Measurements from ENCODE around the gene CCDC158. TPM values are rescaled to one million over a fixed set of nuclear protein-coding genes. Genes with fewer than 3 reads are reported as not detected.

Gene CCDC158
- total and polyA plus RNA-seq, 2 of the 4 experiments (the other 2 are of a cell fraction), result not detected

DNA sequence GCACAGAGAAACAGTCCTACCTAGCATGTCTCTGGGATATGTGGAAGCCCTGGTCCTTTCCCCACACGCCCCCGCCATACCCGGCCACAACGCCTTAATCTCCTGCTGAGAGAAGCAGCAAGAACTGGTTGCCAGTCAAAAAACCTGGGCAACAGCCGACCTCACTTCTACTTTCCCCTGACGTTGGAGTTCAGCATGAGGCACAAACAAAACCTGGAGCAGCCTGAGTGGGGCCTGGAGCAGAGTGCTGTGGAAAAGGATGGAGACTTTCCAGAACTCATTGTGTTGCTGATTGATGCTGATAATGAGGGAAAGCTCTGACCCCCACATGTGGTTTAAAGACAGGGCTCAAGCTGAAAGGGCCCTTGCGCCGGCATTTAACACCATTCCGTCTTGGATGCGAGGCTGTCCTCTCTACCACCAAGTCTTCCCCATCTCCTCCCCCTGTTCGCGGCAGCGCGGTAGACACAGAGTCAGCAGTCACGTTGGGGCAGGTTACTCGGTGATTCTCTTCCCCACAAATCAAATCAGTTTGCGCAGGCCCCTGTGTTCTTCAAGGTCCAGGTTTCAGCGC lies 666 bp downstream of the CCDC158 start:
- intact Hi-C loops (cut with micrococcal nuclease) (no loop called here), in situ Hi-C loops (cut with MboI; ENCODE audit: low sequenced_read_pairs) (no loop called here), dilution Hi-C loops (cut with HindIII; ENCODE audit: low sequenced_read_pairs, unreplicated experiment) (no loop called here)
- Histone ChIP-seq H2BK5ac (ENCODE audit: low read depth, low read length, poor library complexity, severe bottlenecking) (no peak overlapping the region), H4K5ac (ENCODE audit: low read depth, low read length) (no peak overlapping the region), H2AK5ac (ENCODE audit: low read depth, low read length) (no peak overlapping the region), H3K27me3 (ENCODE audit: control insufficient read depth, insufficient read depth, low read length) (peaks cover 43% of the 10 kb centered on the region), H4K8ac (ENCODE audit: low read depth in 2 of 2, low read length in 2 of 2) (no peak overlapping the region), H3K9ac (ENCODE audit: low read depth, low read length) (no peak overlapping the region), H3K9me3 (ENCODE audit: control insufficient read depth, insufficient read depth, low read length) (no peaks in the 10 kb centered on the region; the same call in 1 of the 2 replicates), H3K18ac (ENCODE audit: low read depth, low read length) (no peak overlapping the region), H3K4ac (ENCODE audit: low read depth, low read length) (no peak overlapping the region), H3K56ac (ENCODE audit: extremely low read depth, insufficient read depth, low read length) (no peak overlapping the region), H3K14ac (replicated peaks; ENCODE audit: low read depth, low read length) (no peak overlapping the region), H3K79me1 (ENCODE audit: low read depth in 1 of 2, low read length in 2 of 2) (no peaks in the 10 kb centered on the region), H2BK120ac (ENCODE audit: low read depth, low read length) (no peak overlapping the region), H2AFZ (replicated peaks; ENCODE audit: low read length, poor library complexity) (peak overlapping the region; percentile 87), H3K4me3 (ENCODE audit: insufficient read depth, low read depth, low read length) (no peak overlapping the region), H2AK9ac (replicated peaks; ENCODE audit: low read depth, low read length, poor library complexity) (no peak overlapping the region), H4K91ac (ENCODE audit: insufficient read depth, low read depth, low read length) (no peak overlapping the region), H2BK15ac (ENCODE audit: low read depth, low read length) (no peak overlapping the region), H2BK20ac (ENCODE audit: low read depth, low read length) (no peak overlapping the region), H3K4me2 (ENCODE audit: low read depth, low read length) (no peak overlapping the region; the same call in 1 of the 2 replicates), H3K9me1 (ENCODE audit: insufficient read depth, low read length) (no peaks in the 10 kb centered on the region), H3K23ac (ENCODE audit: low read depth, low read length) (no peak overlapping the region), H3K36me3 (ENCODE audit: control insufficient read depth, insufficient read depth, low read length) (no peaks in the 10 kb centered on the region), H4K20me1 (ENCODE audit: insufficient read depth, low read length) (no peaks in the 10 kb centered on the region), H3K4me1 (ENCODE audit: control insufficient read depth, insufficient read depth, low read length) (no peaks in the 10 kb centered on the region), H3K27ac (ENCODE audit: insufficient read depth, low read length) (no peak overlapping the region)
- TF ChIP-seq SMC3 (IDR thresholded peaks at IDR 0.05; ENCODE audit: low read depth, low read length), result no peak
- TF ChIP-seq FOS (IDR thresholded peaks at IDR 0.05; ENCODE audit: low read depth, low read length), result no peak
- TF ChIP-seq, protein P1, sequence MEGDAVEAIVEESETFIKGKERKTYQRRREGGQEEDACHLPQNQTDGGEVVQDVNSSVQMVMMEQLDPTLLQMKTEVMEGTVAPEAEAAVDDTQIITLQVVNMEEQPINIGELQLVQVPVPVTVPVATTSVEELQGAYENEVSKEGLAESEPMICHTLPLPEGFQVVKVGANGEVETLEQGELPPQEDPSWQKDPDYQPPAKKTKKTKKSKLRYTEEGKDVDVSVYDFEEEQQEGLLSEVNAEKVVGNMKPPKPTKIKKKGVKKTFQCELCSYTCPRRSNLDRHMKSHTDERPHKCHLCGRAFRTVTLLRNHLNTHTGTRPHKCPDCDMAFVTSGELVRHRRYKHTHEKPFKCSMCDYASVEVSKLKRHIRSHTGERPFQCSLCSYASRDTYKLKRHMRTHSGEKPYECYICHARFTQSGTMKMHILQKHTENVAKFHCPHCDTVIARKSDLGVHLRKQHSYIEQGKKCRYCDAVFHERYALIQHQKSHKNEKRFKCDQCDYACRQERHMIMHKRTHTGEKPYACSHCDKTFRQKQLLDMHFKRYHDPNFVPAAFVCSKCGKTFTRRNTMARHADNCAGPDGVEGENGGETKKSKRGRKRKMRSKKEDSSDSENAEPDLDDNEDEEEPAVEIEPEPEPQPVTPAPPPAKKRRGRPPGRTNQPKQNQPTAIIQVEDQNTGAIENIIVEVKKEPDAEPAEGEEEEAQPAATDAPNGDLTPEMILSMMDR (conservative IDR thresholded peaks at IDR 0.05; ENCODE audit: low read depth, low read length), result no peak
- TF ChIP-seq RFX5 (IDR thresholded peaks at IDR 0.05; ENCODE audit: low read depth, low read length), result no peak
- no peak for TF ChIP-seq CHD1 (IDR thresholded peaks at IDR 0.05; ENCODE audit: low read depth, low read length)
- no peak for TF ChIP-seq POLR2A (IDR thresholded peaks at IDR 0.05; ENCODE audit: low read depth, low read length)
- TF ChIP-seq MXI1 (IDR thresholded peaks at IDR 0.05; ENCODE audit: borderline replicate concordance, low read depth, low read length), result no peak
- TF ChIP-seq, protein P2, sequence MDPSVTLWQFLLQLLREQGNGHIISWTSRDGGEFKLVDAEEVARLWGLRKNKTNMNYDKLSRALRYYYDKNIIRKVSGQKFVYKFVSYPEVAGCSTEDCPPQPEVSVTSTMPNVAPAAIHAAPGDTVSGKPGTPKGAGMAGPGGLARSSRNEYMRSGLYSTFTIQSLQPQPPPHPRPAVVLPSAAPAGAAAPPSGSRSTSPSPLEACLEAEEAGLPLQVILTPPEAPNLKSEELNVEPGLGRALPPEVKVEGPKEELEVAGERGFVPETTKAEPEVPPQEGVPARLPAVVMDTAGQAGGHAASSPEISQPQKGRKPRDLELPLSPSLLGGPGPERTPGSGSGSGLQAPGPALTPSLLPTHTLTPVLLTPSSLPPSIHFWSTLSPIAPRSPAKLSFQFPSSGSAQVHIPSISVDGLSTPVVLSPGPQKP (IDR thresholded peaks at IDR 0.05; ENCODE audit: borderline replicate concordance, low read depth, low read length), result no peak
- no peak for TF ChIP-seq RCOR1 (IDR thresholded peaks at IDR 0.05; ENCODE audit: insufficient replicate concordance, low read length)
- no peak for TF ChIP-seq MAZ (IDR thresholded peaks at IDR 0.05; ENCODE audit: borderline replicate concordance, low read depth, low read length)
- TF ChIP-seq MAFK (IDR thresholded peaks at IDR 0.05; ENCODE audit: low read depth, low read length), result no peak
- TF ChIP-seq, protein P3, sequence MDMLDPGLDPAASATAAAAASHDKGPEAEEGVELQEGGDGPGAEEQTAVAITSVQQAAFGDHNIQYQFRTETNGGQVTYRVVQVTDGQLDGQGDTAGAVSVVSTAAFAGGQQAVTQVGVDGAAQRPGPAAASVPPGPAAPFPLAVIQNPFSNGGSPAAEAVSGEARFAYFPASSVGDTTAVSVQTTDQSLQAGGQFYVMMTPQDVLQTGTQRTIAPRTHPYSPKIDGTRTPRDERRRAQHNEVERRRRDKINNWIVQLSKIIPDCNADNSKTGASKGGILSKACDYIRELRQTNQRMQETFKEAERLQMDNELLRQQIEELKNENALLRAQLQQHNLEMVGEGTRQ (IDR thresholded peaks at IDR 0.05; ENCODE audit: low read depth, low read length), result no peak
- no peak for TF ChIP-seq CEBPB (IDR thresholded peaks at IDR 0.05; ENCODE audit: low read depth, low read length)
- TF ChIP-seq NFE2L2 (IDR thresholded peaks at IDR 0.05; ENCODE audit: low read depth, low read length), result no peak
- DNase-seq (no peak), ATAC-seq (ENCODE audit: low read depth) (no peak)
- 62% methylated on average over 11 of the region's 18 CpGs; no CpG with 5 or more reads in 1 of the 2 experiments for WGBS, 2 experiments (ENCODE audit: extremely low coverage in 2 of 2, insufficient read length in 1 of 2)
- ChIA-PET CTCF (no interaction called here), POLR2A (ENCODE audit: unreplicated experiment) (no interaction called here)
- BruUV-seq (replicated peaks), result no TSS peak
